NCI-H1105 treated with DMSO at 0.1 percent for 48 hours (cell line): ENCODE results near the gene RIPPLY2.

Source experiments
- DNase-seq: peaks from one replicate; lab custom pipeline; 2025; lab: John Stamatoyannopoulos, UW

RIPPLY2 gene

GRCh38 chr6:83853178-83854000, at the start of gene RIPPLY2:
RIPPLY2 (plus strand) TSS chr6:83853360; CDS start chr6:83853417, 57 bp downstream.
- peak; percentile 80 for DNase-seq

- peak; percentile 37 for DNase-seq
Observed at GRCh38 chr6:83803492-83803891, 49.7 kb upstream of the RIPPLY2 start.

GRCh38 chr6:83804886-83805285, 48.3 kb upstream of the RIPPLY2 start:
- no peak for DNase-seq

- no peak for DNase-seq
Observed at GRCh38 chr6:83808005-83808404, 45.2 kb upstream of the RIPPLY2 start.

GRCh38 chr6:83808926-83809325, 44.2 kb upstream of the RIPPLY2 start:
- no peak for DNase-seq

- no peak for DNase-seq
Observed at GRCh38 chr6:83812595-83812994, 40.6 kb upstream of the RIPPLY2 start.

GRCh38 chr6:83815631-83816272, 37.4 kb upstream of the RIPPLY2 start:
- DNase-seq = no peak

GRCh38 chr6:83822629-83823169, 30.5 kb upstream of the RIPPLY2 start:
- no peak for DNase-seq

GRCh38 chr6:83824388-83824801, 28.8 kb upstream of the RIPPLY2 start:
- no peak for DNase-seq

- DNase-seq = no peak
Observed at GRCh38 chr6:83824831-83825230, 28.3 kb upstream of the RIPPLY2 start.

GRCh38 chr6:83827050-83827449, 26.1 kb upstream of the RIPPLY2 start:
- no peak for DNase-seq

GRCh38 chr6:83838727-83839126, 14.4 kb upstream of the RIPPLY2 start:
- no peak for DNase-seq

GRCh38 chr6:83844170-83844569, 9.0 kb upstream of the RIPPLY2 start:
- DNase-seq = no peak

- no peak for DNase-seq
Observed at GRCh38 chr6:83846291-83846690, 6.9 kb upstream of the RIPPLY2 start.

- DNase-seq = no peak
Observed at GRCh38 chr6:83847179-83847578, 6.0 kb upstream of the RIPPLY2 start.

GRCh38 chr6:83849127-83849526, 4.0 kb upstream of the RIPPLY2 start:
- DNase-seq = no peak

- no peak for DNase-seq
Observed at GRCh38 chr6:83849610-83850009, 3.5 kb upstream of the RIPPLY2 start.

- peak; percentile 27 for DNase-seq
Observed at GRCh38 chr6:83852528-83853177, 507 bp upstream of the RIPPLY2 start.

GRCh38 chr6:83854001-83854501, 891 bp downstream of the RIPPLY2 start:
- peak; percentile 68 for DNase-seq

- no peak for DNase-seq
Observed at GRCh38 chr6:83854766-83855165, 1.6 kb downstream of the RIPPLY2 start.

GRCh38 chr6:83859410-83860358, 6.5 kb downstream of the RIPPLY2 start, which contains the start of gene CYB5R4:
CYB5R4 (plus strand) TSS chr6:83859689; CDS start chr6:83859783, 94 bp downstream.
- DNase-seq = peak; percentile 90
